Parathyroid adenoma (tissue), 2 donors: Measurements from ENCODE around the gene PAAF1.

Source experiments
- H2AFZ ChIP-seq: fragments of 300-600 bp; sonication (generic); one replicate; pipeline ENCODE4 v1.7.0; 2017; ENCODE audit warnings: antibody characterized with exemption, mild to moderate bottlenecking
- H3K27ac ChIP-seq: fragments of 300-600 bp; sonication (generic); one replicate; pipeline ENCODE4 v1.7.0; 2017
- H3K27me3 ChIP-seq: fragments of 300-600 bp; sonication (generic); one replicate; pipeline ENCODE4 v1.7.0; 2017; ENCODE audit warnings: low read length; ENCODE audit not compliant: control insufficient read depth, insufficient read depth
- H3K36me3 ChIP-seq: fragments of 300-600 bp; sonication (generic); one replicate; pipeline ENCODE4 v1.7.0; 2017; ENCODE audit warnings: low read length; ENCODE audit not compliant: control insufficient read depth, insufficient read depth
- H3K4me1 ChIP-seq: fragments of 300-600 bp; sonication (generic); one replicate; pipeline ENCODE4 v1.7.0; 2017; ENCODE audit warnings: control low read depth
- H3K4me2 ChIP-seq: fragments of 300-600 bp; sonication (generic); one replicate; pipeline ENCODE4 v1.7.0; 2017; ENCODE audit warnings: low read length
- H3K4me3 ChIP-seq: fragments of 300-600 bp; sonication (generic); one replicate; pipeline ENCODE4 v1.7.0; 2017; ENCODE audit warnings: low read depth, low read length
- H3K79me2 ChIP-seq: fragments of 300-600 bp; sonication (generic); one replicate; pipeline ENCODE4 v1.7.0; 2017; ENCODE audit warnings: control low read depth
- H3K9ac ChIP-seq: fragments of 300-600 bp; sonication (generic); one replicate; pipeline ENCODE4 v1.7.0; 2017; ENCODE audit warnings: mild to moderate bottlenecking
- H3K9me3 ChIP-seq: fragments of 300-600 bp; sonication (generic); one replicate; pipeline ENCODE4 v1.7.0; 2017; ENCODE audit warnings: low read length; ENCODE audit not compliant: control insufficient read depth
- CTCF ChIP-seq: fragments of 300-600 bp; sonication (generic); IDR thresholded peaks from one replicate; pipeline ENCODE4 v1.7.0; 2017; ENCODE audit warnings: antibody characterized with exemption, mild to moderate bottlenecking
- donor health status: primary hyperparathyroidism.

Gene PAAF1

GRCh38 chr11:73912026-73912425, 35.2 kb downstream of the PAAF1 start:
- Histone ChIP-seq H3K27me3 (no peaks in the 10 kb centered on the region), H3K4me1 (no peaks in the 10 kb centered on the region), H3K36me3 (no peaks in the 10 kb centered on the region), H3K9ac (no peak overlapping the region), H3K4me2 (no peak overlapping the region), H3K9me3 (no peaks in the 10 kb centered on the region), H3K4me3 (no peak overlapping the region), H2AFZ (no peak overlapping the region), H3K27ac (no peak overlapping the region), H3K79me2 (no peaks in the 10 kb centered on the region)
- TF ChIP-seq CTCF, result no peak

GRCh38 chr11:73913472-73913871, 36.7 kb downstream of the PAAF1 start:
- H2AFZ ChIP-seq, result no peak overlapping the region
- no peaks in the 10 kb centered on the region for H3K79me2 ChIP-seq
- no peaks in the 10 kb centered on the region for H3K4me1 ChIP-seq
- no peaks in the 10 kb centered on the region for H3K27me3 ChIP-seq
- H3K27ac ChIP-seq, result no peak overlapping the region
- no peaks in the 10 kb centered on the region for H3K36me3 ChIP-seq
- no peak overlapping the region for H3K9ac ChIP-seq
- no peak for TF ChIP-seq CTCF
- H3K4me3 ChIP-seq, result no peak overlapping the region
- no peaks in the 10 kb centered on the region for H3K9me3 ChIP-seq
- no peak overlapping the region for H3K4me2 ChIP-seq

- H3K9ac ChIP-seq, result no peak overlapping the region
- no peaks in the 10 kb centered on the region for H3K36me3 ChIP-seq
- no peak overlapping the region for H3K4me2 ChIP-seq
- no peaks in the 10 kb centered on the region for H3K27me3 ChIP-seq
- H3K9me3 ChIP-seq, result no peaks in the 10 kb centered on the region
- no peaks in the 10 kb centered on the region for H3K79me2 ChIP-seq
- no peak overlapping the region for H3K27ac ChIP-seq
- no peak overlapping the region for H3K4me3 ChIP-seq
- no peak for TF ChIP-seq CTCF
- H3K4me1 ChIP-seq, result no peaks in the 10 kb centered on the region
- H2AFZ ChIP-seq, result no peak overlapping the region
Measured at GRCh38 chr11:73914284-73914683, 37.5 kb downstream of the PAAF1 start.

GRCh38 chr11:73916435-73916834, 39.6 kb downstream of the PAAF1 start:
- no peaks in the 10 kb centered on the region for H3K36me3 ChIP-seq
- no peak overlapping the region for H3K4me3 ChIP-seq
- no peak overlapping the region for H3K4me2 ChIP-seq
- H3K9ac ChIP-seq, result no peak overlapping the region
- H3K79me2 ChIP-seq, result no peaks in the 10 kb centered on the region
- H3K4me1 ChIP-seq, result no peaks in the 10 kb centered on the region
- no peak overlapping the region for H2AFZ ChIP-seq
- H3K9me3 ChIP-seq, result no peaks in the 10 kb centered on the region
- TF ChIP-seq CTCF, result no peak
- H3K27ac ChIP-seq, result no peak overlapping the region
- no peaks in the 10 kb centered on the region for H3K27me3 ChIP-seq

GRCh38 chr11:73921180-73921579, 44.4 kb downstream of the PAAF1 start:
- Histone ChIP-seq H3K36me3 (no peaks in the 10 kb centered on the region), H3K4me1 (no peaks in the 10 kb centered on the region), H3K27me3 (no peaks in the 10 kb centered on the region), H3K9ac (no peak overlapping the region), H3K4me2 (no peak overlapping the region), H3K27ac (no peak overlapping the region), H3K79me2 (no peaks in the 10 kb centered on the region), H3K9me3 (no peaks in the 10 kb centered on the region), H2AFZ (no peak overlapping the region), H3K4me3 (no peak overlapping the region)
- no peak for TF ChIP-seq CTCF
